HG03280 (cell line): Measurements from ENCODE around the gene OR1F1.
"Not testable (repeated sequence)": the region's sequence is repeated elsewhere in the genome, so short reads cannot be mapped to it uniquely, and the experiment has no call there.

ENCODE experiments used
- ATAC-seq: cut with Tn5 transposase; IDR thresholded peaks from one replicate; pipeline ENCODE4 v1.9.1; 2021; ENCODE audit warnings: mild to moderate bottlenecking, moderate library complexity; ENCODE audit not compliant: unreplicated experiment

Gene OR1F1

GRCh38 chr16:3187798-3188674 lies at the start of gene OR1F1:
OR1F1 (plus strand) TSS chr16:3188204.
- no peak for ATAC-seq

- ATAC-seq: no peak
Measured at GRCh38 chr16:3138342-3138741, 49.7 kb upstream of the OR1F1 start.

- ATAC-seq: no peak
Measured at GRCh38 chr16:3138823-3139426, 49.1 kb upstream of the OR1F1 start.

- ATAC-seq: not testable (repeated sequence)
Measured at GRCh38 chr16:3139561-3139960, 48.4 kb upstream of the OR1F1 start.

GRCh38 chr16:3140603-3141427 lies 47.2 kb upstream of the OR1F1 start:
- no peak for ATAC-seq

- no peak for ATAC-seq
Measured at GRCh38 chr16:3141781-3142311, 46.2 kb upstream of the OR1F1 start.

GRCh38 chr16:3142327-3142726 lies 45.7 kb upstream of the OR1F1 start:
- ATAC-seq: no peak

- no peak for ATAC-seq
Measured at GRCh38 chr16:3142770-3143169, 45.2 kb upstream of the OR1F1 start.

- ATAC-seq: no peak
Measured at GRCh38 chr16:3143189-3143588, 44.8 kb upstream of the OR1F1 start.

- ATAC-seq: no peak
Measured at GRCh38 chr16:3143598-3144320, 44.2 kb upstream of the OR1F1 start.

GRCh38 chr16:3144321-3144983 lies 43.6 kb upstream of the OR1F1 start:
- no peak for ATAC-seq

GRCh38 chr16:3145151-3145550 lies 42.9 kb upstream of the OR1F1 start:
- no peak for ATAC-seq

- ATAC-seq: no peak
Measured at GRCh38 chr16:3145660-3146059, 42.3 kb upstream of the OR1F1 start.

GRCh38 chr16:3147046-3147756 lies 40.8 kb upstream of the OR1F1 start:
- no peak for ATAC-seq

- no peak for ATAC-seq
Measured at GRCh38 chr16:3147757-3148104, 40.3 kb upstream of the OR1F1 start.

- ATAC-seq: no peak
Measured at GRCh38 chr16:3148256-3149192, 39.5 kb upstream of the OR1F1 start.

- no peak for ATAC-seq
Measured at GRCh38 chr16:3149193-3149530, 38.8 kb upstream of the OR1F1 start.

- peak; percentile 2 for ATAC-seq
Measured at GRCh38 chr16:3149630-3150345, 38.2 kb upstream of the OR1F1 start.
